Left forelimb (tissue), 1 donor: ENCODE measurements around the gene PPM1B.
"Not testable (repeated sequence)": the region's sequence is repeated elsewhere in the genome, so short reads cannot be mapped to it uniquely, and the experiment has no call there.

Experiments used
- DNase-seq: peaks from one replicate; pipeline ENCODE4 v3.0.0-alpha.2; 2018; ENCODE audit warnings: low spot score

The PPM1B gene

DNA sequence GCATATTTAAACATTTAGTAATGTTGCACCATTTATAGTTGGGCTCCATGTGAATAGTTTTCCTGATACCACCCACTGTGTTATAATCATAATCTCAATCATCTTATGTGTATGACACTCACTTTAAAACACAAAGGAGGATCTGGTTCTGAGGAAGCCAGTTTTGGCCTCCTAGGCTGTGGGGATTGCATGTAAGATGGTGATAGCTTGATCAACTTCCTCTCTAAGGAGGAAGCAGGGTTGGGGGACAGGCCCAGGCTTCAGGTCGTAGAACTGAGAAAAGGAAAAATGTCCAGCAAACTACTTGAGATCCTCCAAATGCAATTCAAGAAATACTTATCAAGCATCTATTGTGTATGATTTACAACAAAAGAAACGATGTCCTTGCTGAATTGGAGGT, 4.9 kb upstream of the PPM1B start:
- DNase-seq = no peak

GRCh38 chr2:44164617-44165016, 4.1 kb upstream of the PPM1B start:
- DNase-seq = no peak

DNA sequence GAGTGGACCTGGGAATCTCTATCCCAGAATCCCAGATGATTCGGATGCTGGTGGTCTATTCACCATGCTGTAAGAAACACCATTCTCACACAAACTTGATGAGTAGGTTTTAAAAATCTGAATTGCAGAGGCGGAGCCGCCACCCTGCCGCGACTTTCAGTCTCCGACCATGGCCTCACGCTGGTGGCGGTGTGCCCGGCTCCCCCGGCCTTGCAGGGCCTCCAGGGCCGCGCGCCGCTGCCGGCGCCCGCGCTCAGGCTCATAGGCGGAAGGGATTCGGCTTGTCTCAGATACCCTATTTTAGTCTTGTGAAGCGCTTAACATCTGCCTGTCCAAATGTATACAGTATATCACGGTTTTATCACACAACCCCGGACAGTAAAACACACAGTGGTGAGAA, 2.6 kb upstream of the PPM1B start:
- no peak for DNase-seq

DNA sequence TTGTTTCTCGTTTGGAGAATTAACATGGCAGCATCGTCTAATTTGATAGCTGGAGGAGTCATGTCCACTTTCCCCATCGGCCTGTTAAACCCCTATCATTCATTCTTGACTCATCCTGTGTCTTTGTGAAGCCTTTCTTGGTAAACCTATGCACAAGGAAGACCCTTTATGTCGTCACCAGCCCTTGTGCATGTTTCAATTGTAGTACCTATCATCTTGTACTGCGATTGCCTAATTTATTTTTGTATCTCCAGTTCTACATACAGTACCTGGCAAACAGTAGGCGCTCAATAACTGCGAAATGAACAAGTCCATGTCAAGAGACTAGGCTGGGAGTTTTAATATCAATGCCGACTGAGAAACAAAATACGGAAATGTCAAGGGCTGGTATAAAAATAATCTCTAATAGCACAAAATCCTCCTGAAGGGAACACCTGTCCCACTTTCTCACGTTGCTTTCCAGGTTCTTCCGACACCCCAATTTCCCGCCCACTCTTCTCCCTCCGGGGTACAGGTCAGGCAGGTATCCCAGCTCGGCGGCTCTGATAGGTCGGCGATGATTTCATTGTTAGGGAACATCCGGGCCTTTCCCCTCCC, 1.3 kb upstream of the PPM1B start:
- no peak for DNase-seq

GRCh38 chr2:44167908-44168680, 581 bp upstream of the PPM1B start:
- DNase-seq = peak; percentile 96

DNA sequence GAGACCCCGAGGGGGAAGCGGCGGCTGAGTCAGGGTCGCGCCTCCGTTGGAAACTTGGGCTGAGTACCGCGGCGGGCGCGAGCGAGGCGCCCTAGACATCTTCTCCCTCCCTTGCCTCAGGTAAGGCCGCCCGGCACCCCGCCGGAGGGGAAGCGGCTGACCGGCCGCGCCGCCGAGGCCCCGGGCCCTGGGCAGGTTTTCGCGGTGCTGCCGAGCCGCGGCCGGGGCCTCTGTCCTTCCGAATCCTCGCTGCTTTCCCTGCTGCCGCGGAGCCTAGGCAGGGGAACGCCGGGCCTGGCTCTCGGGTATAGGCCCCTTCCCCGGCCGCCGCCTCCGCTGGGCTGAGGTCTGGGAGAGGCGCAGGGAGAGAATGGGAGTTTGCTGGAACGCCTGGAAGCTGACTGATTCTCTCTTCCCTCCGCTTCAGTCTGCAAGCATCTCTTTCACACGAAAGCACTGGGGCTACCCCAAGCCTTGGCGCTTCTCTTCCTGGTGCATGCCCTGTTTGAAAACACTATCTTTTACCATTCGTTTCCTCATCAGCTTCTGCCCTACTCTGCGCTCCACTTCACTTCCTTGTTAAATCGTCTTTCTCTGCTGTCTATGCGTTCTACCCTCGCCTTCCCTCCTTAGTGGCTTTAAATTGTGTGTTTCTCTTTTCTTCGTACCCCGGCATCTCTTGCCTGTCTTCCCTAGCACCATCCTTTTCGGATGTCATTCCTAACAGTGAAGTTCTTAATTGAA, 652 bp downstream of the PPM1B start:
- peak; percentile 79 for DNase-seq

DNA sequence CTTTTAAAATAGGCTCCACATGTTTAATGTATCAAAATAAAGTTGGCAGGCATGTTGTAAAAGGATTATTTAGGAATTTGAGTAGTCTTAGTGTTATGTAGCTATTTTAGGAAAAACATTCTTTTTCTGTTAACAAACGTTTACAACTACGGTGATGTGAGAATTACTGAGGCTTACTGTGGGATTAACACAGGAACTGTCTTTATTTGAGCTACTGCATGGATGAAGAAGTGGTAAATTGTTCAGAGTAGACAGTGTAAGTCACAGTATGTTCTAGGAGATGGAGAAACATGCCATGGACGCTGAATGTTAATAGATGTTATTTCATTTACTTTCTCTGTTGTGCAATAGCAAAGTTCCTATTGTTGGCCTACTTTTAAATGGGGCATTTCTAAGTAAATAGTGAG, 1.6 kb downstream of the PPM1B start:
- no peak for DNase-seq

GRCh38 chr2:44171018-44171417, 2.3 kb downstream of the PPM1B start:
- no peak for DNase-seq

- DNase-seq = not testable (repeated sequence)
These were observed 2.8 kb downstream of the PPM1B start for GRCh38 chr2:44171442-44171841.

DNA sequence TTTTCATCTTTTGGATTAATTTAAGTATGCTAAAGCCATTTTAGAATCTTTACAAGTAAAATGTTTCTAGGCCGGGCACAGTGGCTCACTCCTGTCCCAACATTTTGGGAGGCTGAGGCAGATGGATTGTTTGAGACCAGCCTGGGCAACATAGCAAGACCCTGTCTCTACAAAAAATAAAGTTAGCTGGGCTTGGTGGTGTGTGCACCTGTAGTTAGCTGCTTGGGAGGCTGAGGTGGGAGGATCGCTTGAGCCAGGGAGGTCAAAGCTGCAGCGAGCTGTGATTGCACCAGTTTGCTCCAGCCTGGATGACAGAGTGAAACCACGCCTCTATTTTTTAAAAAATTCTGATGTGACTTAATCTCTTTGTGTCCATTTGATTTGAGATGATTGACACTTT, 3.9 kb downstream of the PPM1B start:
- no peak for DNase-seq

DNA sequence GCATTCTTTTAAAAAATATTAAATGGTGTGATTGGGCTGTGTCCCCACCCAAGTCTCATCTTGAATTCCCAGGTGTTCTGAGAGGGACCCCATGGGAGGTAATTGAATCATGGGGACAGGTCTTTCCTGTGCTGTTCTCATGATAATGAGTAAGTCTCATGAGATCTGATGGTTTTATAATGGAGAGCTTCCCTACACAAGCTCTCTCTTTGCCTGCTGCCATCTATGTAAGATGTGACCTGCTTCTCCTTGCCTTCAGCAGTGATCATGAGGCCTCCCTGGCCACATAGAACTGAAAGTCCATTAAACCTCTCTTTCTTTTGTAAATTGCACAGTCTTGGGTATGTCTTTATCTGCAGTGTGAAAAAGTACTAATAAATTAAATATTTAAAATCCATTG, 10.3 kb downstream of the PPM1B start:
- no peak for DNase-seq

DNA sequence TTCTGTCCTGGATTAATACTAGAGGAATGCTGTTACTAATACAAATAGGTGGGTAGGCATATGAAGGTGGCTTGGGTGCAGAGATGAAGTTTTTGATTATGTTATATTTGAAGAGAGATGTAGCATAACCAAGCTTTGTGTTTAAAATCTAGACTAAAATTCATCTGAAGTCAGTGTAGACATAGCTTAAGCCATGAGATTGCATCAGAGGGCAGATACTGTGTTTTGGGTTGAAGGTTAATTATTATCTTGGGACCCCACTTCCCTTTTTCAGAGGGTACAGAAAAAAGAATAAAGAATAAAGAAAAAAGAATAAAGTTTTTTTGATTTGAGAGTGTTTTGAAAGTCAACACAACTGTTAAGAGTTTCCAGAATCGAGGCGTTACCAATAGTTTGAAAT, 13.0 kb downstream of the PPM1B start:
- DNase-seq = no peak

DNA sequence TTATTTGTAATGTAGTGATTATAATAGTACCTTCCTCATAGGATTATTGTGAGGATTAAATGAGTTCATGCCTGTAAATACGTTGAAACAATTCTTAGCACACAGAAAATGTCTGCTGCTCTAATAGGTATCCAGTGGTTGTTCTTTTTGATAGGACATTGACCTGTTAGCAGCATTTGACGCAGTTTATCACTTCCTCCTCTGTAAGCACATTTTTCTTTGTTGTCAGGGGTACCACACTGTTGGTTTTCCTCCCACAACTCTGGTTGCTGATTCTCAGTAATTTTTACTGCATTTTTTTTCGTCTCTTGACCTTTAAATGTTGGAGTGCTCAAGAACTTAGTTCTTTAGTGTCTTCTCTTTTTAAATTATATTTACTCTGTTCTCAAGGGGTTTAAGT, 15.4 kb downstream of the PPM1B start:
- no peak for DNase-seq

DNA sequence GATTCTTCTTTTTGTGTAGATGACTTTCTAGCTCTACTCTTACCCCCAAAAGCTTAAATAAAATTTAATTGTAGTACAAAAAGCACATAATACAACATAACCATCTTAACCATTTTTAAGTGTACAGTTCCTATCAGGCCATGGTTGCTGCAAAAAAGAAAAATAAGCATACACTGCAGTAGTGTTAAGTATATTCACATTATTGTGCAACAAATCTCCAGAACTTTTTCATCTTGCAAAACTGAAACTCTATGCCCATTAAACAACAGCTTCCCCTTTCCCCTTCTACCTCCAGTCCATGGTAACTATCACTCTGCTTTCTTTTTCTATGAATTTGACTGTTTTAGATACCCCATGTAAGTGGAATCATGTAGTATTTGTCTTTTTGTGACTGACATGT, 18.1 kb downstream of the PPM1B start:
- no peak for DNase-seq

GRCh38 chr2:44187251-44187650, 18.6 kb downstream of the PPM1B start:
- no peak for DNase-seq

- no peak for DNase-seq
These were observed 20.0 kb downstream of the PPM1B start for GRCh38 chr2:44188696-44189095.

DNA sequence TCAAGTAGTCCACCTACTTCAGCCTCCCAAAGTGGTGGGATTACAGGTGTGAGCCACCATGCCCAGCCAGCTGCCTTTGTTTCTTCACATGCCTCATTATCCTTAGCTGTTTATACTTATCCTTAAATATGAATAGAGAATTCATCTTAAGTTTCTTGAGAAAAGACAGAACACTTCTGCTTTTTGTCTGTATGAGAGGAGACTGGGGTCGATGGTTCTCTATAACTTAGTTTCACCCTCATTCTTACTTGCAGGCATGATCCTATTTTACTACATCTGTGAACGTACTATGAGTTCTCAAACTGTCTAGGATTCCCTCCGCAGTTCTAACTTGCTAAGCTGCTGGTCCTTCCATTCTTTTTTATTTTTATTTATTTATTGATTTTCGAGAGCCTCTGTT, 20.4 kb downstream of the PPM1B start:
- DNase-seq = no peak

DNA sequence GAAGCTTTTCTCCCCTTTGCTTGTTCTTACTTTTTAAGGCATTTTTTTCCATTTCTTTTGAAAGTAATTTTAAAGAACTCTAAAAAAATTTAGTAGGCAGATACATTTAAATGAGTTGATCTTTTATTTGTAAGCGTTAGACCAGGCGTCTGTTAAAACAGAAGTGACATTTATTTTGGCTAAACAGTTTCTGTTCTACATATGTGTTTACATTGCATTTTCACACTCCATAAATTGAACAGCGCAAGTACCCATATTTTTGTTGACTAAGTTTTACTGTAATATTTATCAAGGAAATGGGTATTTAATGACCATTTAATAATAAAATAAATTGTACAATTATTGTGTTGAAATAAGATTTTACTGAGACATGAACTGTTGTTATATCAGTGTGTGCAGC, 21.9 kb downstream of the PPM1B start:
- no peak for DNase-seq

DNA sequence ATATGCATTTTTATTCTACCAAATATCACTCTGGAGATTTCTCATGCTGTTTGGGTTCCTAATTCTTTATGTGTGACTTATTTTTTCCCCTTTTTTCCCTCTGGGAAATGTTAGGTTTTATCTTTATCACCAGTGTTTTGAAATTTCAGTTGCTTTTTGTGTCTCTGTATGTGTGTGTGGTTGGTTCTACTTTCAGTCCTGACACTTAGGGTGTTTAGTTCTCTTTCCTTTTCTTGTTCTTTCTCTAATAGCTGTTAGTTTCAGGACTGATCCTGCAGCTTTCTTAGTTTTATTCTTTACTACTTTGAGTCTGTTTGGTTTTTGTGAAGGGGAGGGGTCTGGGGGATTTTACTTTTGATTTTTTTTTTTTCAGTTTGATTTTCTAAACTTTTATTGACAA, 23.1 kb downstream of the PPM1B start:
- DNase-seq = no peak

- no peak for DNase-seq
These were observed 24.0 kb downstream of the PPM1B start for GRCh38 chr2:44192646-44193045.

- DNase-seq = no peak
These were observed 27.0 kb downstream of the PPM1B start for GRCh38 chr2:44195714-44196113.

GRCh38 chr2:44197816-44198215, 29.1 kb downstream of the PPM1B start:
- DNase-seq = no peak

DNA sequence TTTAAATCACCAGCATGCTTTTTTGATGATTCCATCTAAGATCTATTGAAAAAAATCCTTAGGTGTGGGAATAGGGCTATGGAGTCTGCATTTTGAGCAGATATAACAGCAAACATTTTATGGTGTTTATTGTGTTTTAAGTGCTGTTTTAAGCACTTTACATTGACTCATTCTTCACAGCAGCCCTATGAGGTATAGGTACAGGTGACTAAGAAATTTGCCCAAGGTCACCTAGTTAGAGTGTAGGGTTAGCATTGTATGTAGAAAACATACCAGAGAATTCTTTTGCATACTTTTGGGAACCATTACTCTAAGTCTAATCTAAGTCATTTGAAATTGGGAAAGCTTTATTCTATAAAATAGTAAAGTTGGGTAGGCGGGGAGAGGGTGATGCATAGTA, 31.3 kb downstream of the PPM1B start:
- no peak for DNase-seq
